Measurements from ENCODE around the gene MYO3A. TPM values are rescaled to one million over a fixed set of nuclear protein-coding genes. Genes with fewer than 3 reads are reported as not detected.

MYO3A gene
- 3.1 TPM for total RNA-seq
- 1.9 TPM for polyA plus RNA-seq (ENCODE audit: insufficient read depth, low read depth, low replicate concordance)
- long read RNA-seq, donor 1: 0 reads
- long read RNA-seq, donor 2: 0 reads
- long read RNA-seq, donor 3, partial matches to known transcripts: 0 of 1 reads
- long read RNA-seq, donor 3, other reads (novel, unspliced or antisense): 0 of 1 reads
- long read RNA-seq, donor 4: 0 reads
- long read RNA-seq, donor 5: 0 reads
- long read RNA-seq, donor 6: 0 reads
- long read RNA-seq, donor 7, partial matches to known transcripts: 0 of 7 reads
- long read RNA-seq, donor 7, other reads (novel, unspliced or antisense): 7 of 7 reads
- long read RNA-seq, donor 8: 0 reads
- long read RNA-seq, donor 9: 0 reads
- long read RNA-seq, donor 10: 0 reads

- peak in 4 of 5 donors; percentile 57 to 73 (median 70) for DNase-seq
- Histone ChIP-seq H3K4me3 (ENCODE audit: low read length in 3 of 3) (peak within 1 kb of the TSS; percentile 64 to 78 (median 65)), H3K27me3 (ENCODE audit: control insufficient read depth, insufficient read depth, low read length) (no peaks in the 10 kb centered on the region), H3K9ac (ENCODE audit: low read length in 3 of 3) (peak within 1 kb of the TSS in 2 of 3 donors; percentile 40 to 77), H3K36me3 (ENCODE audit: control insufficient read depth in 2 of 3, insufficient read depth in 3 of 3, low read length in 3 of 3) (no peaks in the 10 kb centered on the region), H3K27ac (ENCODE audit: low read depth in 2 of 2, low read length in 2 of 2) (no peak within 1 kb of the TSS), H3K4me1 (ENCODE audit: control insufficient read depth in 2 of 3, insufficient read depth in 2 of 3, low read depth in 1 of 3, low read length in 3 of 3) (peaks cover 0 to 2% (median 0%) of the 10 kb centered on the region in 3 donors), H3K9me3 (ENCODE audit: control insufficient read depth in 2 of 3, insufficient read depth in 1 of 3, low read length in 3 of 3) (no peaks in the 10 kb centered on the region)
- FAIRE-seq: no peak
- intact Hi-C loops (cut with DNase I): no loop called here
- TF ChIP-seq CTCF (IDR thresholded peaks at IDR 0.05; ENCODE audit: borderline replicate concordance, extremely low read depth, insufficient read depth): no peak
These were observed at the start of gene MYO3A for GRCh38 chr10:25933653-25934608. MYO3A (plus strand) TSS chr10:25934229; CDS start chr10:25952111, 17,882 bp downstream.

- no peaks in the 10 kb centered on the region for H3K4me1 ChIP-seq (ENCODE audit: control insufficient read depth in 2 of 3, insufficient read depth in 2 of 3, low read depth in 1 of 3, low read length in 3 of 3)
- DNase-seq (no peak), FAIRE-seq (no peak)
- no peak overlapping the region for H3K27ac ChIP-seq (ENCODE audit: low read depth in 2 of 2, low read length in 2 of 2)
- no peaks in the 10 kb centered on the region for H3K27me3 ChIP-seq (ENCODE audit: control insufficient read depth, insufficient read depth, low read length)
- TF ChIP-seq CTCF (IDR thresholded peaks at IDR 0.05; ENCODE audit: borderline replicate concordance, extremely low read depth, insufficient read depth): no peak
- intact Hi-C loops (cut with DNase I): no loop called here
- no peaks in the 10 kb centered on the region for H3K36me3 ChIP-seq (ENCODE audit: control insufficient read depth in 2 of 3, insufficient read depth in 3 of 3, low read length in 3 of 3)
- H3K9me3 ChIP-seq (ENCODE audit: control insufficient read depth in 2 of 3, insufficient read depth in 1 of 3, low read length in 3 of 3): peaks cover 0 to 7% (median 0%) of the 10 kb centered on the region in 3 donors
- no peak overlapping the region for H3K9ac ChIP-seq (ENCODE audit: low read length in 3 of 3)
- no peak overlapping the region for H3K4me3 ChIP-seq (ENCODE audit: low read length in 3 of 3)
These were observed 45.4 kb upstream of the MYO3A start for GRCh38 chr10:25888627-25889026.

GRCh38 chr10:25890995-25891394 is 43.0 kb upstream of the MYO3A start:
- Histone ChIP-seq H3K4me1 (ENCODE audit: control insufficient read depth in 2 of 3, insufficient read depth in 2 of 3, low read depth in 1 of 3, low read length in 3 of 3) (no peaks in the 10 kb centered on the region), H3K36me3 (ENCODE audit: control insufficient read depth in 2 of 3, insufficient read depth in 3 of 3, low read length in 3 of 3) (no peaks in the 10 kb centered on the region), H3K4me3 (ENCODE audit: low read length in 3 of 3) (no peak overlapping the region), H3K27me3 (ENCODE audit: control insufficient read depth, insufficient read depth, low read length) (no peaks in the 10 kb centered on the region), H3K9ac (ENCODE audit: low read length in 3 of 3) (no peak overlapping the region), H3K9me3 (ENCODE audit: control insufficient read depth in 2 of 3, insufficient read depth in 1 of 3, low read length in 3 of 3) (peaks cover 0 to 7% (median 0%) of the 10 kb centered on the region in 3 donors), H3K27ac (ENCODE audit: low read depth in 2 of 2, low read length in 2 of 2) (no peak overlapping the region)
- DNase-seq (no peak), FAIRE-seq (no peak)
- no peak for TF ChIP-seq CTCF (IDR thresholded peaks at IDR 0.05; ENCODE audit: borderline replicate concordance, extremely low read depth, insufficient read depth)
- intact Hi-C loops (cut with DNase I): no loop called here

Measured in kidney (tissue), 22 donors.